Effector memory CD8-positive, alpha-beta T cell (primary cell): ENCODE results near the gene BAHD1.
A peak's percentile ranks its signal among the peaks of the same experiment; 100 is the strongest.

Source experiments
- ATAC-seq: fragments of 150-1000 bp; cut with Tn5 transposase; replicated peaks from 2 replicates; pipeline ENCODE4 v1.10.0; 2021; ENCODE audit warnings: mild to moderate bottlenecking, moderate library complexity
- DNase-seq, 3 experiments: peaks; one replicate each; pipeline ENCODE4 v3.0.0; 2021
- H3K27ac Mint-ChIP-seq, 2 donors: one replicate each; pipeline ENCODE4 v1.8.0; 2022; ENCODE audit warnings: mild to moderate bottlenecking in 2 of 2, mixed read lengths in 2 of 2, moderate library complexity in 2 of 2
- H3K27me3 Mint-ChIP-seq, 2 donors: one replicate each; pipeline ENCODE4 v1.8.0; 2022; ENCODE audit warnings: mixed read lengths in 2 of 2
- H3K36me3 Mint-ChIP-seq: one replicate; pipeline ENCODE4 v1.8.0; 2022; ENCODE audit warnings: mild to moderate bottlenecking, moderate library complexity, mixed read lengths; ENCODE audit not compliant: insufficient read depth
- H3K4me1 Mint-ChIP-seq, 2 donors: one replicate each; pipeline ENCODE4 v1.8.0; 2022; ENCODE audit warnings: low read depth in 2 of 2, mixed read lengths in 2 of 2
- H3K4me3 Mint-ChIP-seq, 2 donors: one replicate each; pipeline ENCODE4 v1.8.0; 2022; ENCODE audit warnings: mild to moderate bottlenecking in 2 of 2, mixed read lengths in 2 of 2, moderate library complexity in 2 of 2
- H3K9me3 Mint-ChIP-seq, 2 donors: one replicate each; pipeline ENCODE4 v1.8.0; 2022; ENCODE audit warnings: mixed read lengths in 2 of 2

BAHD1 gene

GRCh38 chr15:40458495-40459371 lies 18.0 kb downstream of the BAHD1 start:
- DNase-seq (no peak), ATAC-seq (no peak)
- H3K27me3 Mint-ChIP-seq, result no peaks in the 10 kb centered on the region
- H3K4me3 Mint-ChIP-seq, result no peak overlapping the region
- no peaks in the 10 kb centered on the region for H3K9me3 Mint-ChIP-seq
- H3K4me1 Mint-ChIP-seq, result peaks cover 30 to 38% of the 10 kb centered on the region in 2 donors
- H3K27ac Mint-ChIP-seq, result no peak overlapping the region
- peaks cover 23% of the 10 kb centered on the region for H3K36me3 Mint-ChIP-seq

- no peak overlapping the region for H3K4me3 Mint-ChIP-seq
- peaks cover 22 to 30% of the 10 kb centered on the region in 2 donors for H3K4me1 Mint-ChIP-seq
- peaks cover 23% of the 10 kb centered on the region for H3K36me3 Mint-ChIP-seq
- DNase-seq, result no peak
- peak overlapping the region in 1 of 2 donors; percentile 66 for H3K27ac Mint-ChIP-seq
- no peaks in the 10 kb centered on the region for H3K27me3 Mint-ChIP-seq
- H3K9me3 Mint-ChIP-seq, result no peaks in the 10 kb centered on the region
- no peak for ATAC-seq
Measured at GRCh38 chr15:40459391-40460015, 18.8 kb downstream of the BAHD1 start.

DNA sequence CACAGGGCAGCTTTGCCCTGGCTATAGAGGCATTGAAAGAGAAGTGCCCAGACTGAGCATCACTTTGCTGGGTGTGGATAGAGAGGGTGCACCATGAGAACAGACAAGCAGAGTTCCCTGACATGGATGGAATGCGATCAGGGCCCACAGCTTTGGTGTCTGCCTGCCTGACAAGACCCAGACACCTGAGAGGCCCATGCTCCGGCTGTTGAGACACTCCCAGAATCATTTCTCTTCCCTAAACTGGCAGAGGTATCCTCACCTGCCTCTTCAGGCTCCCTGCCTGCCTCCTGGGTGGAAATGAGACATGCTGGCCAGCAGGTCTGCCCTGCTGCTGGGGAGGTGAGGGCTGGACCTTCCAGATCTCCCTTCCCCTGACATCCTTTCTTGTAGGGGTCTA lies 19.7 kb downstream of the BAHD1 start:
- H3K27ac Mint-ChIP-seq, result peak overlapping the region in 1 of 2 donors; percentile 66
- no peak overlapping the region for H3K4me3 Mint-ChIP-seq
- peaks cover 14 to 21% of the 10 kb centered on the region in 2 donors for H3K4me1 Mint-ChIP-seq
- peaks cover 27% of the 10 kb centered on the region for H3K36me3 Mint-ChIP-seq
- DNase-seq, result no peak
- H3K27me3 Mint-ChIP-seq, result no peaks in the 10 kb centered on the region
- no peak for ATAC-seq
- no peaks in the 10 kb centered on the region for H3K9me3 Mint-ChIP-seq

DNA sequence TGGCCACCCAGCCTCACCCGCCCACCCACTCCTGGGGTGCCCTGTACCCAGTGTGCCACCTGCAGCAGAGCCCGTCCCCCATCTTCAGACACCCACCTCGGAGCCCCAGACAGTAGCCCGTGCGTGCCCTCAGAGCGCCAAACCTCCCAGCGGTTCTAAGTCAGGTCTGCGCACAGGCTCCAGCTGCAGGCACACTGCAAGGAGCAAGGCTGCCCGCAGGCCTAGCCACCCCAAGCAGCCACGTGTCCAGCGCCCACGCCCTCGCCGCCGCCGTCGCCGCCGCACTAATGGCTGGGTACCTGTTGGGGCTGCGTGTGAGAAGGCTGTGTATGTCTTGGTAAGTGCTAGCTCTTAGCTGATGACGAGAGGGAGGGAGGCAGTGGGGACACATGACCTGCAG lies 21.2 kb downstream of the BAHD1 start:
- ATAC-seq, result no peak
- Mint-ChIP-seq H3K4me1 (peaks cover 6 to 12% of the 10 kb centered on the region in 2 donors), H3K4me3 (no peak overlapping the region), H3K27me3 (no peaks in the 10 kb centered on the region), H3K36me3 (peaks cover 29% of the 10 kb centered on the region), H3K9me3 (no peaks in the 10 kb centered on the region), H3K27ac (no peak overlapping the region)
- DNase-seq, result no peak

GRCh38 chr15:40463279-40463678 lies 22.5 kb downstream of the BAHD1 start:
- Mint-ChIP-seq H3K36me3 (peaks cover 29% of the 10 kb centered on the region), H3K4me3 (no peak overlapping the region), H3K9me3 (no peaks in the 10 kb centered on the region), H3K4me1 (peaks cover 0 to 13% of the 10 kb centered on the region in 2 donors), H3K27ac (no peak overlapping the region), H3K27me3 (no peaks in the 10 kb centered on the region)
- no peak for ATAC-seq
- DNase-seq, result no peak

DNA sequence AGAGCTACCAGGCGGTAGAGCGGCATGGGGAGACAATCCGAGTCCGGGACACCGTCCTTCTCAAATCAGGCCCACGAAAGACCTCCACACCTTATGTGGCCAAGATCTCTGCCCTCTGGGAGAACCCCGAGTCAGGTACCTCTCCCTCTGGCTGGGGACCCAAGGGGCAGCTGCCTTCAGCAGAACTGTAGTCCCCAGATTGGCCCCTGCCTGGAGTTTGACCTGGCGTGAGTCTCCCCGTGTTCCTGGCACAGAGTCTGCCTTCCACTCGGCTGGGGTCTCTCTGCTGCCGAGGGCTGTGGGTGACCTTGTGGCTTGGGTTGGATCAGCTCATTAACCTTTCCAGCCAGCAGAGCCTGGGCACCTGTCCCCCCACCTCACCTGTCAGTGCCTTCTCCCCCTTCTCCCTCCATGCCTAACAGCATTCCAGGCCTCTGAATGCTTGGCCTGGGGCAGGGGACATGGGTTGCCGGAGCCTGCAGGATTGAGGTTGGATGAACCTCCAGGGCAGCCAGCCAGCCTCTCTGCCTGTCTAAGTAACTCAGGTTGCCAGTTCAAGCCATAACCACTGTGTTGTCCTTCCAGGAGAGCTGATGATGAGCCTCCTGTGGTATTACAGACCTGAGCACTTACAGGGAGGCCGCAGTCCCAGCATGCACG lies 23.3 kb downstream of the BAHD1 start:
- peaks cover 29% of the 10 kb centered on the region for H3K36me3 Mint-ChIP-seq

DNA sequence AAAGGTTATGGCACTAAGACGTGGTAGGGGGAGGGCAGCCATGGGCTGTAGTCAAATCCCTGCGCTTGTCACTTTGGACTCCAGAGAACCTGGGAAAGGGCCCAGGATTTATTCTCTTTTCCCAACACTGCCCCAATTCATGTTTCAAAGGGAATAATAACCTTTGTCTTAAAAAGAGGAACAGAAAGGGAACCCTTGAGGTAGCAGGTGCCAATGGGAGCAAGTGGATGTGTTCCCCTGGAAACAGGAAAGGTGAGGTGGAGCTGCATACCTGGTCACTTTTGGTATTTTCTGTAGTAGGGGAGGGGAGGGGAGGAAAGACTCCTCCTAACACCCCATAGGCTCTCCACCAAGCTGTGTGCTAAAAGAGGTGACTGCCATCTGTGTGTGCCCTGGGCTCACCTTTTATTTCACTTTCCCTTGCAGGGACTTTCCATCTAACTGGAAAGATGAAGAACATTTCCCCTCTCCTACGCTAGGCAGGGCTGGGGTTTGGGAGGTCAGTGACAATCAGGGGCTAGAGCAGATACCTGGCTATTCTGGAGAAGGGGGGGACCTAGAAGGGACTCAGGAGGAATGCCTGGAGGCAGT lies 23.9 kb downstream of the BAHD1 start:
- DNase-seq, result no peak
- Mint-ChIP-seq H3K4me3 (peak overlapping the region in 1 of 2 donors; percentile 41), H3K9me3 (no peaks in the 10 kb centered on the region), H3K27ac (peak overlapping the region; percentile 17 to 56), H3K4me1 (peaks cover 0 to 9% of the 10 kb centered on the region in 2 donors), H3K36me3 (peaks cover 27% of the 10 kb centered on the region), H3K27me3 (no peaks in the 10 kb centered on the region)
- no peak for ATAC-seq

More for the DNA sequence above, 23.3 kb downstream of the BAHD1 start:
- H3K4me3 Mint-ChIP-seq, result peak overlapping the region in 1 of 2 donors; percentile 41
- H3K27me3 Mint-ChIP-seq, result no peaks in the 10 kb centered on the region
- DNase-seq (no peak), ATAC-seq (no peak)
- H3K27ac Mint-ChIP-seq, result peak overlapping the region; percentile 17 to 56
- H3K9me3 Mint-ChIP-seq, result no peaks in the 10 kb centered on the region
- peaks cover 0 to 13% of the 10 kb centered on the region in 2 donors for H3K4me1 Mint-ChIP-seq

DNA sequence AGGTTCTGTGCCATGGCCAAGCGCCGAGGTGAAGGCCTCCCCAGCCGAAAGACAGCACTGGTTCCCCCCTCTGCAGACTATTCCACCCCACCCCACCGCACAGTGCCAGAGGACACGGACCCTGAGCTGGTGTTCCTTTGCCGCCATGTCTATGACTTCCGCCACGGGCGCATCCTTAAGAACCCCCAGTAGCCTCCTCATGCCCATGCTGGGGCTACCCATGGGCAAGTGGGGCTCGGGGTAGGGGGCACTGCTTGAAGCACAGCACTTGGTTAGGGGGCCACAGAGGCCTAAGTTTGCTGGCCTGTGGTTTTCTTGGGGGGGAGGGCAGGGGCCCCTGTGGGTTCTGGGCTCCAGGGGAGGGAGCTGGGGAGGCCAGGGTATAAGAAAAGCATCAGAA lies 25.2 kb downstream of the BAHD1 start:
- Mint-ChIP-seq H3K27ac (peak overlapping the region in 1 of 2 donors; percentile 17), H3K36me3 (peaks cover 24% of the 10 kb centered on the region), H3K9me3 (no peaks in the 10 kb centered on the region), H3K27me3 (no peaks in the 10 kb centered on the region), H3K4me1 (peaks cover 0 to 10% of the 10 kb centered on the region in 2 donors), H3K4me3 (no peak overlapping the region)
- ATAC-seq (no peak), DNase-seq (no peak)

- H3K36me3 Mint-ChIP-seq, result peaks cover 23% of the 10 kb centered on the region
- peaks cover 1 to 12% of the 10 kb centered on the region in 2 donors for H3K4me1 Mint-ChIP-seq
- no peak overlapping the region for H3K4me3 Mint-ChIP-seq
- DNase-seq (no peak), ATAC-seq (no peak)
- H3K27me3 Mint-ChIP-seq, result no peaks in the 10 kb centered on the region
- H3K9me3 Mint-ChIP-seq, result no peaks in the 10 kb centered on the region
- H3K27ac Mint-ChIP-seq, result peak overlapping the region; percentile 41 to 65
Measured at GRCh38 chr15:40466426-40467260, 25.9 kb downstream of the BAHD1 start.

- peak overlapping the region in 1 of 2 donors; percentile 15 for H3K4me3 Mint-ChIP-seq
- peak overlapping the region; percentile 41 to 65 for H3K27ac Mint-ChIP-seq
- no peaks in the 10 kb centered on the region for H3K27me3 Mint-ChIP-seq
- DNase-seq (no peak), ATAC-seq (no peak)
- peaks cover 23% of the 10 kb centered on the region for H3K36me3 Mint-ChIP-seq
- H3K9me3 Mint-ChIP-seq, result no peaks in the 10 kb centered on the region
- H3K4me1 Mint-ChIP-seq, result peaks cover 6 to 18% of the 10 kb centered on the region in 2 donors
Measured at GRCh38 chr15:40467261-40467615, 26.5 kb downstream of the BAHD1 start.

GRCh38 chr15:40468898-40469331 lies 28.2 kb downstream of the BAHD1 start:
- H3K27me3 Mint-ChIP-seq, result no peaks in the 10 kb centered on the region

GRCh38 chr15:40469776-40470390 lies 29.1 kb downstream of the BAHD1 start:
- Mint-ChIP-seq H3K27ac (peak overlapping the region; percentile 36 to 77), H3K9me3 (no peaks in the 10 kb centered on the region), H3K27me3 (no peaks in the 10 kb centered on the region), H3K4me3 (peak overlapping the region; percentile 37 to 45), H3K4me1 (peaks cover 12 to 20% of the 10 kb centered on the region in 2 donors), H3K36me3 (peaks cover 19% of the 10 kb centered on the region)
- ATAC-seq (no peak), DNase-seq (no peak)

More at GRCh38 chr15:40468898-40469331, 28.2 kb downstream of the BAHD1 start:
- H3K4me1 Mint-ChIP-seq, result peaks cover 12 to 20% of the 10 kb centered on the region in 2 donors
- ATAC-seq (no peak), DNase-seq (no peak)
- peaks cover 26% of the 10 kb centered on the region for H3K36me3 Mint-ChIP-seq
- H3K9me3 Mint-ChIP-seq, result no peaks in the 10 kb centered on the region
- peak overlapping the region in 1 of 2 donors; percentile 36 for H3K27ac Mint-ChIP-seq
- H3K4me3 Mint-ChIP-seq, result no peak overlapping the region
